IMR-90 (cell line): ENCODE results near the gene INCA1.

Experiments used
- BHLHE40 ChIP-seq: fragments of 150-350 bp; IDR thresholded peaks from 2 replicates; pipeline ENCODE4 v1.6.1; 2016; ENCODE audit warnings: mild to moderate bottlenecking, low read depth, low read length
- CEBPB ChIP-seq: IDR thresholded peaks from 2 replicates; pipeline ENCODE4 v1.6.1; 2012; ENCODE audit warnings: low read depth, low read length, improper control_type of control experiment
- CTCF ChIP-seq: conservative IDR thresholded peaks from 2 replicates; pipeline ENCODE4 v1.5.1; 2012; ENCODE audit warnings: mild to moderate bottlenecking, low read depth, low read length, improper control_type of control experiment
- MAFK ChIP-seq: IDR thresholded peaks from 2 replicates; pipeline ENCODE4 v1.6.1; 2012; ENCODE audit warnings: low read depth, low read length, improper control_type of control experiment
- MAZ ChIP-seq: IDR thresholded peaks from 2 replicates; pipeline ENCODE4 v1.6.1; 2012; ENCODE audit warnings: low read depth, mild to moderate bottlenecking, low read length, improper control_type of control experiment, moderate library complexity, borderline replicate concordance
- MXI1 ChIP-seq: IDR thresholded peaks from 2 replicates; pipeline ENCODE4 v1.6.1; 2012; ENCODE audit warnings: low read depth, mild to moderate bottlenecking, low read length, moderate library complexity, borderline replicate concordance
- POLR2A ChIP-seq: IDR thresholded peaks from 2 replicates; pipeline ENCODE4 v1.6.1; 2012; ENCODE audit warnings: mild to moderate bottlenecking, low read depth, low read length
- RAD21 ChIP-seq: IDR thresholded peaks from 2 replicates; pipeline ENCODE4 v1.6.1; 2012; ENCODE audit warnings: low read length, improper control_type of control experiment
- RFX5 ChIP-seq: IDR thresholded peaks from 2 replicates; pipeline ENCODE4 v1.8.0; 2012; ENCODE audit warnings: low read depth, mild to moderate bottlenecking, low read length, moderate library complexity
- SMC3 ChIP-seq: fragments of 150-350 bp; IDR thresholded peaks from 2 replicates; pipeline ENCODE4 v1.6.1; 2016; ENCODE audit warnings: low read depth, mild to moderate bottlenecking, antibody characterized with exemption, low read length, moderate library complexity
- USF2 ChIP-seq: fragments of 150-350 bp; IDR thresholded peaks from 2 replicates; pipeline ENCODE4 v1.6.1; 2017; ENCODE audit warnings: mild to moderate bottlenecking, antibody characterized with exemption, low read length, low read depth

GRCh38 chr17:4946312-4946976, 50.9 kb downstream of the INCA1 start:
- TF ChIP-seq CTCF (no peak), MAZ (no peak), MAFK (no peak), MXI1 (no peak), POLR2A (no peak), USF2 (no peak), SMC3 (no peak), CEBPB (no peak), BHLHE40 (no peak), RFX5 (no peak), RAD21 (no peak)
